HL-60 (cell line): Measurements from ENCODE around the gene OSBPL7.

Experiments
- DNase-seq, 2 experiments: peaks; one replicate each; pipeline ENCODE4 v3.0.0-alpha.2; 2010 to 2020; ENCODE audit warnings: low read depth in 1 of 2, low spot score in 1 of 2
- H3K27ac ChIP-seq: fragments of 250-450 bp; sonication (Bioruptor Pico); replicated peaks from 2 replicates; pipeline ENCODE4 v1.5.1; 2020; ENCODE audit warnings: mild to moderate bottlenecking, moderate library complexity
- H3K27me3 ChIP-seq: fragments of 250-450 bp; sonication (Bioruptor Pico); 2 replicates; pipeline ENCODE4 v1.5.1; 2021; ENCODE audit warnings: mild to moderate bottlenecking, moderate library complexity; ENCODE audit not compliant: insufficient read depth, poor library complexity, severe bottlenecking
- H3K4me3 ChIP-seq: replicated peaks from 2 replicates; pipeline ENCODE4 v1.5.1; 2011; ENCODE audit warnings: mild to moderate bottlenecking, control low read depth, low read length; ENCODE audit not compliant: insufficient read depth
- CTCF ChIP-seq: IDR thresholded peaks from one replicate; pipeline ENCODE4 v1.5.1; 2011; ENCODE audit warnings: low read length, control low read depth, inconsistent platforms; ENCODE audit not compliant: insufficient read depth
- GABPA ChIP-seq: IDR thresholded peaks from 2 replicates; pipeline ENCODE4 v1.6.1; 2012; ENCODE audit warnings: low read depth
- POLR2AphosphoS5 ChIP-seq: IDR thresholded peaks from 2 replicates; pipeline ENCODE4 v1.6.1; 2012; ENCODE audit warnings: low read depth
- REST ChIP-seq: IDR thresholded peaks from 2 replicates; pipeline ENCODE4 v1.6.1; 2012; ENCODE audit warnings: low read depth; ENCODE audit not compliant: insufficient replicate concordance
- SPI1 ChIP-seq: IDR thresholded peaks from 2 replicates; pipeline ENCODE4 v1.6.1; 2012; ENCODE audit warnings: low read depth, mild to moderate bottlenecking, borderline replicate concordance

Gene OSBPL7

GRCh38 chr17:47836601-47837000 is 15.0 kb upstream of the OSBPL7 start:
- no peaks in the 10 kb centered on the region for H3K27me3 ChIP-seq
- no peak overlapping the region for H3K4me3 ChIP-seq
- no peak for TF ChIP-seq REST
- no peak for TF ChIP-seq POLR2AphosphoS5
- no peak for TF ChIP-seq SPI1
- no peak for TF ChIP-seq CTCF
- TF ChIP-seq GABPA, result no peak
- H3K27ac ChIP-seq, result no peak overlapping the region
- DNase-seq, result no peak

GRCh38 chr17:47834756-47835155 is 13.2 kb upstream of the OSBPL7 start:
- no peak for DNase-seq
- TF ChIP-seq POLR2AphosphoS5 (no peak), REST (no peak), CTCF (no peak), SPI1 (no peak), GABPA (no peak)
- no peaks in the 10 kb centered on the region for H3K27me3 ChIP-seq
- no peak overlapping the region for H3K27ac ChIP-seq
- H3K4me3 ChIP-seq, result no peak overlapping the region

GRCh38 chr17:47831934-47832327 is 10.3 kb upstream of the OSBPL7 start:
- TF ChIP-seq GABPA, result no peak
- TF ChIP-seq CTCF, result no peak
- TF ChIP-seq POLR2AphosphoS5, result no peak
- TF ChIP-seq REST, result no peak
- peak; percentile 64 for TF ChIP-seq SPI1
- Histone ChIP-seq H3K27me3 (no peaks in the 10 kb centered on the region), H3K27ac (peak overlapping the region; percentile 60), H3K4me3 (peak overlapping the region; percentile 64)
- DNase-seq, result peak; percentile 61 to 65
